A673 (cell line): ENCODE data around the gene JPH2. TPM values are rescaled to one million over a fixed set of nuclear protein-coding genes. Genes with fewer than 3 reads are reported as not detected.

ENCODE experiments used
- BruUV-seq: library from RNA; stranded (reverse); fragments of 400-500 nt; replicated peaks from 2 replicates; lab custom pipeline; 2021; lab: Mats Ljungman, UMichigan
- CTCF ChIA-PET: fragments of 300-600 bp; sonication (Branson Sonifier 250); formaldehyde crosslinking; loops from one replicate; lab custom pipeline; 2022; ENCODE audit warnings: antibody characterized with exemption; lab: Charles Lee
- POLR2A ChIA-PET: fragments of 300-600 bp; sonication (Branson Sonifier 250); formaldehyde crosslinking; loops from one replicate; lab custom pipeline; 2022; ENCODE audit warnings: antibody characterized with exemption; ENCODE audit not compliant: low non-redundant PET; lab: Charles Lee
- DNase-seq: peaks from one replicate; pipeline ENCODE4 v3.0.0-alpha.2; 2015; ENCODE audit warnings: low spot score
- H3K27ac ChIP-seq: fragments of 200-600 bp; sonication (generic); 2 replicates; pipeline ENCODE4 v1.5.1; 2016; ENCODE audit warnings: mixed run types, low read depth, mild to moderate bottlenecking, mixed read lengths, antibody characterized with exemption, low read length; ENCODE audit not compliant: poor library complexity, severe bottlenecking
- H3K27me3 ChIP-seq: fragments of 200-600 bp; sonication (generic); replicated peaks from 2 replicates; pipeline ENCODE4 v1.6.1; 2017; ENCODE audit warnings: mixed run types, low read depth, mild to moderate bottlenecking, mixed read lengths, antibody characterized with exemption, low read length; ENCODE audit not compliant: insufficient read depth, poor library complexity
- H3K36me3 ChIP-seq: fragments of 200-600 bp; sonication (generic); 2 replicates; pipeline ENCODE4 v1.6.1; 2016; ENCODE audit warnings: mixed run types, mild to moderate bottlenecking, mixed read lengths, antibody characterized with exemption, low read length; ENCODE audit not compliant: insufficient read depth, poor library complexity, severe bottlenecking
- H3K4me1 ChIP-seq: fragments of 200-600 bp; sonication (generic); 2 replicates; pipeline ENCODE4 v1.6.1; 2017; ENCODE audit warnings: mixed run types, mild to moderate bottlenecking, mixed read lengths, antibody characterized with exemption, low read length; ENCODE audit not compliant: insufficient read depth, poor library complexity, severe bottlenecking
- H3K4me3 ChIP-seq: fragments of 200-600 bp; sonication (generic); 2 replicates; pipeline ENCODE4 v1.5.1; 2016; ENCODE audit warnings: low read depth, mixed run types, mild to moderate bottlenecking, mixed read lengths, low read length; ENCODE audit not compliant: poor library complexity, severe bottlenecking
- H3K9me3 ChIP-seq: fragments of 200-600 bp; sonication (generic); 2 replicates; pipeline ENCODE4 v1.6.1; 2016; ENCODE audit warnings: mixed run types, low read depth, mild to moderate bottlenecking, mixed read lengths, antibody characterized with exemption, low read length; ENCODE audit not compliant: poor library complexity, severe bottlenecking
- CTCF ChIP-seq: fragments of 300-800, 200-600 bp; sonication (generic); conservative IDR thresholded peaks from 2 replicates; pipeline ENCODE4 v1.5.1; 2017; ENCODE audit warnings: low read depth, mild to moderate bottlenecking, antibody characterized with exemption, low read length, moderate library complexity, mixed read lengths
- EZH2 ChIP-seq: fragments of 200-600 bp; sonication (generic); IDR thresholded peaks from 2 replicates; pipeline ENCODE4 v1.6.1; 2017; ENCODE audit warnings: borderline replicate concordance, low read depth, mild to moderate bottlenecking, mixed read lengths, antibody characterized with exemption, low read length; ENCODE audit not compliant: poor library complexity, severe bottlenecking
- intact Hi-C: fragments of 100-400 bp; cut with micrococcal nuclease; formaldehyde crosslinking; loops from one replicate; pipeline ENCODE4 v1.10.0; 2022; ENCODE audit not compliant: unreplicated experiment
- total RNA-seq: library from RNA; stranded (reverse); gene quantifications from 2 replicates; pipeline ENCODE4 v1.2.3, GENCODE V29; 2021

Gene JPH2
- total RNA-seq, 1 experiment from 2014 or later, result 1.1 TPM

GRCh38 chr20:44084891-44085290 lies 102.1 kb downstream of the JPH2 start:
- Histone ChIP-seq H3K36me3 (no peaks in the 10 kb centered on the region), H3K9me3 (no peaks in the 10 kb centered on the region), H3K4me3 (no peak overlapping the region), H3K27ac (no peak overlapping the region), H3K27me3 (no peaks in the 10 kb centered on the region), H3K4me1 (peaks cover 6% of the 10 kb centered on the region)
- intact Hi-C loops, result loop anchor here (5.0 kb wide), 2 partner anchors 158 to 638 kb away; no protein-coding TSS in a partner anchor
- DNase-seq, result no peak
- BruUV-seq, result no TSS peak
- ChIA-PET POLR2A (interaction anchor here (0.6 kb wide), 1 partner anchor 340 kb away, joined by 7 read pairs; no protein-coding TSS in a partner anchor), CTCF (no interaction called here)
- no peak for TF ChIP-seq EZH2
- no peak for TF ChIP-seq CTCF

GRCh38 chr20:44084439-44084838 lies 102.5 kb downstream of the JPH2 start:
- POLR2A ChIA-PET, result no interaction called here
- Histone ChIP-seq H3K27me3 (no peaks in the 10 kb centered on the region), H3K4me1 (peaks cover 6% of the 10 kb centered on the region), H3K9me3 (no peaks in the 10 kb centered on the region), H3K27ac (no peak overlapping the region), H3K36me3 (no peaks in the 10 kb centered on the region), H3K4me3 (no peak overlapping the region)
- intact Hi-C loops, result loop anchor here (5.0 kb wide), 2 partner anchors 157 to 637 kb away; no protein-coding TSS in a partner anchor
- CTCF ChIA-PET, result no interaction called here
- TF ChIP-seq EZH2 (no peak), CTCF (no peak)
- no peak for DNase-seq
- BruUV-seq, result no TSS peak

- intact Hi-C loops, result loop anchor here (5.0 kb wide), 2 partner anchors 156 to 636 kb away; no protein-coding TSS in a partner anchor
- H3K27ac ChIP-seq, result no peak overlapping the region
- no peaks in the 10 kb centered on the region for H3K27me3 ChIP-seq
- CTCF ChIA-PET, result no interaction called here
- H3K4me3 ChIP-seq, result no peak overlapping the region
- DNase-seq, result no peak
- H3K4me1 ChIP-seq, result peaks cover 6% of the 10 kb centered on the region
- POLR2A ChIA-PET, result no interaction called here
- TF ChIP-seq CTCF (no peak), EZH2 (no peak)
- BruUV-seq, result no TSS peak
- H3K36me3 ChIP-seq, result no peaks in the 10 kb centered on the region
- no peaks in the 10 kb centered on the region for H3K9me3 ChIP-seq
Observed at GRCh38 chr20:44083220-44083933, 103.6 kb downstream of the JPH2 start.
